Transverse colon (tissue), 4 donors: ENCODE measurements around the gene HAGHL.

Experiments
- POLR2A ChIP-seq: fragments of 450-650 bp; IDR thresholded peaks from one replicate; pipeline ENCODE4 v1.6.1; 2016; ENCODE audit warnings: antibody characterized with exemption, mild to moderate bottlenecking, moderate library complexity
- POLR2AphosphoS5 ChIP-seq, 3 donors: sonication (generic); formaldehyde crosslinking; IDR thresholded peaks; one replicate each; pipeline ENCODE4 v1.6.1; 2016; ENCODE audit warnings: antibody characterized with exemption in 3 of 3
- TF ChIP-seq, protein P1 (sequence below), 5 experiments: fragments of 200-600 bp in 3 of 5; fragments of 450-650 bp in 2 of 5; sonication (generic) in 3 of 5; IDR thresholded peaks; 1 replicate in 2 of 5; 2 replicates in 3 of 5; pipeline ENCODE4 v1.5.1; 2016 to 2017; ENCODE audit warnings: antibody characterized with exemption in 5 of 5, inconsistent platforms in 3 of 5, mild to moderate bottlenecking in 2 of 5, moderate library complexity in 1 of 5

DNA sequence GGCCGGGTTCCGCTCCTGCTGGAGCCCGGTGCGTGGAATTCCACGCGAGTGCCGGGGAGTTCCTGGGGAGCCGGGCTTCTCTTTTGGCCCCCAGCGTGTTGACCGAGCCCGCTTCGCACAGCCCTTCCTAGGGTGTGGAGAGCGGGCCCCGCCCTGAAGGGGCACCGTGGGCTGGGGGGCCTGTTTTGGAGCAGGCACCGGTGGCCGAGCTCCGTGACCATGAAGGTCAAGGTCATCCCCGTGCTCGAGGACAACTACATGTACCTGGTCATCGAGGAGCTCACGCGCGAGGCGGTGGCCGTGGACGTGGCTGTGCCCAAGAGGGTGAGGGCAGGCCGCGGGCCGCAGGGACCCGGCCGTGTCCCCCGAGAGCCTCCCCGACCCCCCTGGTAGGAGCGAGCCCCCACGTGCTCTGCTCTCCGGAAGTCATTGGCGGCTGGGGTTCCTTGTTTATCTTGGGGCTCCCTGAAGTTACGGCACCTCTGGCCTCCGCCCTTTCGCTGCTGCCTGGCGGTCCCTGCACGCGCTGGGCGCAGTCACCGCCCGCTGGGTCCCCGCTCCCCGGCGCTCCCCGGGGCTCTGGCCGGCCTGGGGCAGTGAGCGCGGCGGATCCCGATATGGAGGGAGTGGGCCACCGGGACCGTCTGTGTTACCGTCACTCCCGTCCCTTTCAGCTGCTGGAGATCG is 528 bp downstream of the HAGHL start:
- peak; percentile 6 for TF ChIP-seq POLR2A
- TF ChIP-seq, protein P1, sequence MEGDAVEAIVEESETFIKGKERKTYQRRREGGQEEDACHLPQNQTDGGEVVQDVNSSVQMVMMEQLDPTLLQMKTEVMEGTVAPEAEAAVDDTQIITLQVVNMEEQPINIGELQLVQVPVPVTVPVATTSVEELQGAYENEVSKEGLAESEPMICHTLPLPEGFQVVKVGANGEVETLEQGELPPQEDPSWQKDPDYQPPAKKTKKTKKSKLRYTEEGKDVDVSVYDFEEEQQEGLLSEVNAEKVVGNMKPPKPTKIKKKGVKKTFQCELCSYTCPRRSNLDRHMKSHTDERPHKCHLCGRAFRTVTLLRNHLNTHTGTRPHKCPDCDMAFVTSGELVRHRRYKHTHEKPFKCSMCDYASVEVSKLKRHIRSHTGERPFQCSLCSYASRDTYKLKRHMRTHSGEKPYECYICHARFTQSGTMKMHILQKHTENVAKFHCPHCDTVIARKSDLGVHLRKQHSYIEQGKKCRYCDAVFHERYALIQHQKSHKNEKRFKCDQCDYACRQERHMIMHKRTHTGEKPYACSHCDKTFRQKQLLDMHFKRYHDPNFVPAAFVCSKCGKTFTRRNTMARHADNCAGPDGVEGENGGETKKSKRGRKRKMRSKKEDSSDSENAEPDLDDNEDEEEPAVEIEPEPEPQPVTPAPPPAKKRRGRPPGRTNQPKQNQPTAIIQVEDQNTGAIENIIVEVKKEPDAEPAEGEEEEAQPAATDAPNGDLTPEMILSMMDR (IDR thresholded peaks at IDR 0.05), result no peak
- TF ChIP-seq POLR2AphosphoS5 (IDR thresholded peaks at IDR 0.05), result no peak
